SHP77 (cell line): ENCODE data around the gene LIPN.

ENCODE experiments used
- DNase-seq, 2 experiments: peaks; one replicate each; lab custom pipeline; 2025; lab: John Stamatoyannopoulos, UW

The LIPN gene

GRCh38 chr10:88827671-88828070 is 67.9 kb downstream of the LIPN start:
- no peak for DNase-seq

GRCh38 chr10:88828310-88828709 is 68.5 kb downstream of the LIPN start:
- no peak for DNase-seq
